ENCODE measurements around the gene DNM1L. TPM values are rescaled to one million over a fixed set of nuclear protein-coding genes. Genes with fewer than 3 reads are reported as not detected.
"Not testable (repeated sequence)": the region's sequence is repeated elsewhere in the genome, so short reads cannot be mapped to it uniquely, and the experiment has no call there.

DNM1L gene
- total RNA-seq, 2 donors from 2014 or later, result 27.2 to 35.9 TPM

DNA sequence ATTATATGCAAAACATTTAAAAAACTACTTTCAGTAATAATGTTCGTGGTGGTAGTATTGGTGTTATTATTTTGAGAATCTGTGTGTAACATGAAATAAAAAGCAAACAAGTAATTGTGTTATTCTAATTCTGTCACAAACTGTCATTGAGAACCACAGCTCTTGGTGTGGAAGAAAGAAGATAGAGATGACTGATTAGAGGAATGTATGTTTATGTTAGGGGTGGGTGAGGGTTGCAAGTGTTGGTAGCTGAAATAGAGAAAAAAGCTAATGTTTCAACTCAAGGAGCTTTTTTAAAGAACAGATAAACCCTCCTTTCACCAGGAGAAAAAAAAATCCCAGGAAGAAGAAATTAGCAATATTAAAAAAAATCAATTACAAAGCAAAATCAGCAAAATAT, 18.3 kb downstream of the DNM1L start:
- ATAC-seq (no peak), DNase-seq (no peak)
- H3K4me1 ChIP-seq, result no peaks in the 10 kb centered on the region
- H3K4me3 ChIP-seq, result no peak overlapping the region
- H3K9me3 ChIP-seq, result no peaks in the 10 kb centered on the region
- no peak overlapping the region for H3K27ac ChIP-seq
- intact Hi-C loops (cut with DNase I), result no loop called here
- H3K36me3 ChIP-seq (replicated peaks in 1 of 2; ENCODE audit: insufficient read depth in 1 of 2, low read depth in 2 of 2), result no peaks in the 10 kb centered on the region
- WGBS, 2 donors, result 75 to 93% methylated on average over 1 of the region's 1 CpG
- TF ChIP-seq POLR2A (IDR thresholded peaks at IDR 0.05), result no peak
- TF ChIP-seq, protein P1, sequence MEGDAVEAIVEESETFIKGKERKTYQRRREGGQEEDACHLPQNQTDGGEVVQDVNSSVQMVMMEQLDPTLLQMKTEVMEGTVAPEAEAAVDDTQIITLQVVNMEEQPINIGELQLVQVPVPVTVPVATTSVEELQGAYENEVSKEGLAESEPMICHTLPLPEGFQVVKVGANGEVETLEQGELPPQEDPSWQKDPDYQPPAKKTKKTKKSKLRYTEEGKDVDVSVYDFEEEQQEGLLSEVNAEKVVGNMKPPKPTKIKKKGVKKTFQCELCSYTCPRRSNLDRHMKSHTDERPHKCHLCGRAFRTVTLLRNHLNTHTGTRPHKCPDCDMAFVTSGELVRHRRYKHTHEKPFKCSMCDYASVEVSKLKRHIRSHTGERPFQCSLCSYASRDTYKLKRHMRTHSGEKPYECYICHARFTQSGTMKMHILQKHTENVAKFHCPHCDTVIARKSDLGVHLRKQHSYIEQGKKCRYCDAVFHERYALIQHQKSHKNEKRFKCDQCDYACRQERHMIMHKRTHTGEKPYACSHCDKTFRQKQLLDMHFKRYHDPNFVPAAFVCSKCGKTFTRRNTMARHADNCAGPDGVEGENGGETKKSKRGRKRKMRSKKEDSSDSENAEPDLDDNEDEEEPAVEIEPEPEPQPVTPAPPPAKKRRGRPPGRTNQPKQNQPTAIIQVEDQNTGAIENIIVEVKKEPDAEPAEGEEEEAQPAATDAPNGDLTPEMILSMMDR (IDR thresholded peaks at IDR 0.05), result no peak
- no peaks in the 10 kb centered on the region for H3K27me3 ChIP-seq

DNA sequence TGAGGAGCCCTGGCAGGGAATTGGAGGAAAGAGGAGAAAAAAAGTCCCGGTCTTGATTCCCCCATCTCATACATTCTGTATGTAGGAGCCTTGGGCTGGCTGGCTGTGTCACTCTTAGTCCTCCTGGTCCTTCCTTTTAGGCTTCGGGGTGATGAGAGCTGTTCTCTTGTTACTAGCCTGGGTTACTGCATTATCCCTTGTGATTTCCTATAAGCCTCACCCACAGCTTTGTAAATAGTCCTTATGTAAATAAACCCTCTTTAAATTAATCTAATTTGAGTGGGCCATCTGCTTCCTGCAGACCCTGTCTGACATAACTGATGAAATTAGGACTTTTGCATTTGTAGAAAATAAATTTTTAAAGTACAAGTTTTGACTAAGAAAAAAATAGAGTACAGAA, 19.2 kb downstream of the DNM1L start:
- WGBS, 2 donors, result 54 to 80% methylated on average over 2 of the region's 2 CpGs
- Histone ChIP-seq H3K4me1 (no peaks in the 10 kb centered on the region), H3K9me3 (no peaks in the 10 kb centered on the region), H3K27ac (no peak overlapping the region), H3K36me3 (replicated peaks in 1 of 2; ENCODE audit: insufficient read depth in 1 of 2, low read depth in 2 of 2) (no peaks in the 10 kb centered on the region), H3K4me3 (no peak overlapping the region), H3K27me3 (no peaks in the 10 kb centered on the region)
- no peak for ATAC-seq
- TF ChIP-seq POLR2A (IDR thresholded peaks at IDR 0.05), result no peak
- TF ChIP-seq, protein P1 (IDR thresholded peaks at IDR 0.05), result no peak
- intact Hi-C loops (cut with DNase I), result no loop called here
- no peak for DNase-seq

DNA sequence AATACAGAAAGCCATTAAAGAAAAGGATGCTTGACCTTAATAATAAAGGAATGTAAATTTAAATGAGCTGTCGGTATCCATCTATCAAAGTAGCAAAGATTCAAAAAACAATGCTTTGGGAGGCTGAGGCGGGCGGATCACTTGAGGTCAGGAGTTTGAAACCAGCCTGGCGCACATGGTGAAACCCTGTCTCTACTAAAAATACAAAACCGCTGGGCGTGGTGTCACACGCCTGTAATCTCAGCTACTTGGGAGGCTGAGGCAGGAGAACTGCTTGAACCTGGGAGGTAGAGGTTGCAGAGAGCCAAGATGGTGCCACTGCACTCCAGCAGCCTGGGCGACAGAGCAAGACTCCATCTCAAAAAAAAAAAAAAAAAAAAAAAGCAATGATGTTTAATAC, 20.3 kb downstream of the DNM1L start:
- WGBS, 2 donors, result 91 to 94% methylated on average over 8 of the region's 8 CpGs
- H3K27me3 ChIP-seq; H3K4me1 ChIP-seq; ATAC-seq; H3K9me3 ChIP-seq; H3K36me3 ChIP-seq (replicated peaks in 1 of 2; ENCODE audit: insufficient read depth in 1 of 2, low read depth in 2 of 2); H3K4me3 ChIP-seq; intact Hi-C loops (cut with DNase I); DNase-seq; H3K27ac ChIP-seq: not testable (repeated sequence)

DNA sequence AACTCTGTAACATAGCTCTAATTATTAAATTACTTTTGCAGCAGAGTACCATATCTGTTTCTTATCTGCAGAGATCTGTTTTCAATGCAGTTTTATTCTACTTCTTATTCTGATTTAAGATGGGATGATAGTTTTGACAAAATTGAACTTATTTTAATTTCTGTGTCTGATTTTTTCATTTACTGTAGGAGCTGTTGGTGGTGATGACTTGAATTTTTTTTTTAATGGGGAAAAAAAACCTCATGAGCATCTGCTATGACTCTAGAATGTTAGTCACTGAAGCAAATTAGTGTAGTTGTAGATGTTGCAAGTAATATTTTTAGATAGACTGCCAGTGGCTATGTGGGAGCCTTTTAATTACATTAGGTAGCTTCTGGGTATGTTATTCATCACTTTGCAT, 23.4 kb downstream of the DNM1L start:
- intact Hi-C loops (cut with DNase I), result no loop called here
- TF ChIP-seq POLR2A (IDR thresholded peaks at IDR 0.05), result no peak
- TF ChIP-seq, protein P1 (IDR thresholded peaks at IDR 0.05), result no peak

DNA sequence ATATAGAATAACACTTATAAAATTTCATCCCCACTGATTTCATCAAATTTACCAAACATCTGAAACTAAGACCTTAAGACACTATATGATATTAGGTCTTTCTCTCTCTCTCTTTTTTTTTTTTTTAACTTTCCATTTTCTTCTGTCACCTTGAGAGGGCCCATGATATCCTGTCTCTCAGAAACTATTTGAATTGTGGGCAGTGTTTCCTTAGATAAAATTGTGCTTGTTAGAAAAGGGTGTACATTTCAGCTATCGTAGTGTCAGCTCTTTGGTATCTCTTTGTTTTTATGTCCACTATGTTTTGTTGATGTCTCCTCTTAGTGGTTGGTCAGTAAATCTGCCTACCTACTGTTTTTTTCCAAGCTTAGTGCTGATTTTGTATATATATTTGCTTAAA, 23.8 kb downstream of the DNM1L start:
- peaks cover 13% of the 10 kb centered on the region for H3K4me1 ChIP-seq
- no peak for ATAC-seq

More for the DNA sequence above, 23.4 kb downstream of the DNM1L start:
- Histone ChIP-seq H3K27me3 (no peaks in the 10 kb centered on the region), H3K27ac (no peak overlapping the region), H3K4me1 (peaks cover 13% of the 10 kb centered on the region), H3K36me3 (replicated peaks in 1 of 2; ENCODE audit: insufficient read depth in 1 of 2, low read depth in 2 of 2) (no peaks in the 10 kb centered on the region), H3K4me3 (no peak overlapping the region), H3K9me3 (no peaks in the 10 kb centered on the region)
- ATAC-seq (no peak), DNase-seq (no peak)

More for the DNA sequence above, 23.8 kb downstream of the DNM1L start:
- no peak for DNase-seq
- no peak for TF ChIP-seq POLR2A (IDR thresholded peaks at IDR 0.05)
- TF ChIP-seq, protein P1 (IDR thresholded peaks at IDR 0.05), result no peak
- H3K27ac ChIP-seq, result no peak overlapping the region
- WGBS, 2 donors, result 89 to 100% methylated on average over 1 of the region's 1 CpG
- H3K4me3 ChIP-seq, result no peak overlapping the region
- intact Hi-C loops (cut with DNase I), result no loop called here
- H3K36me3 ChIP-seq (replicated peaks in 1 of 2; ENCODE audit: insufficient read depth in 1 of 2, low read depth in 2 of 2), result no peaks in the 10 kb centered on the region
- no peaks in the 10 kb centered on the region for H3K9me3 ChIP-seq
- H3K27me3 ChIP-seq, result no peaks in the 10 kb centered on the region

All from body of pancreas (tissue), 4 donors.